Large intestine (tissue), 3 donors: ENCODE measurements around the gene HAP1. TPM values are rescaled to one million over a fixed set of nuclear protein-coding genes. Genes with fewer than 3 reads are reported as not detected.

Experiments used
- DNase-seq, 2 donors: peaks; one replicate each; pipeline versions ENCODE4 v3.0.0 to v3.0.0-alpha.2; 2013
- H3K27ac ChIP-seq: one replicate; pipeline ENCODE4 v1.5.1; 2013; ENCODE audit warnings: low read length
- H3K27me3 ChIP-seq: 2 replicates; pipeline ENCODE4 v1.6.1; 2013; ENCODE audit warnings: low read length; ENCODE audit not compliant: control insufficient read depth, insufficient read depth
- H3K36me3 ChIP-seq: 2 replicates; pipeline ENCODE4 v1.6.1; 2013; ENCODE audit warnings: low read length; ENCODE audit not compliant: control insufficient read depth, insufficient read depth
- H3K4me1 ChIP-seq: one replicate; pipeline ENCODE4 v1.6.1; 2013; ENCODE audit warnings: low read length; ENCODE audit not compliant: control insufficient read depth, insufficient read depth
- H3K4me3 ChIP-seq: one replicate; pipeline ENCODE4 v1.5.1; 2013; ENCODE audit warnings: low read length
- H3K9me3 ChIP-seq: one replicate; pipeline ENCODE4 v1.6.1; 2013; ENCODE audit warnings: mild to moderate bottlenecking, low read depth, low read length, moderate library complexity; ENCODE audit not compliant: control insufficient read depth
- WGBS: methylation state at CpG from one replicate; pipeline ENCODE4 v1.1.5; 2013; ENCODE audit warnings: low lambda C conversion rate; ENCODE audit not compliant: insufficient coverage; 5-methylcytosine and 5-hydroxymethylcytosine counted together
- polyA plus RNA-seq: library from polyadenylated mRNA; unstranded; fragments of 120-200 nt; gene quantifications from one replicate; pipeline ENCODE4 v1.2.1, GENCODE V29; 2013

HAP1 gene
- polyA plus RNA-seq, 1 donor, result 0.39 TPM

- DNase-seq, result no peak
- Histone ChIP-seq H3K27me3 (peaks cover 29% of the 10 kb centered on the region), H3K9me3 (peaks cover 2% of the 10 kb centered on the region), H3K4me1 (peaks cover 5% of the 10 kb centered on the region), H3K27ac (no peak overlapping the region), H3K36me3 (no peaks in the 10 kb centered on the region), H3K4me3 (no peak overlapping the region)
- WGBS, result no CpG with 5 or more reads among the region's 9 CpGs
Measured at GRCh38 chr17:41739661-41740352, 5.4 kb upstream of the HAP1 start.

- H3K4me1 ChIP-seq, result peaks cover 9% of the 10 kb centered on the region
- H3K36me3 ChIP-seq, result no peaks in the 10 kb centered on the region
- no peak overlapping the region for H3K4me3 ChIP-seq
- 100% methylated on average over 1 of the region's 5 CpGs for WGBS
- no peak for DNase-seq
- H3K27ac ChIP-seq, result no peak overlapping the region
- peaks cover 13% of the 10 kb centered on the region for H3K9me3 ChIP-seq
- H3K27me3 ChIP-seq, result peaks cover 40% of the 10 kb centered on the region
Measured at GRCh38 chr17:41738801-41739112, 4.3 kb upstream of the HAP1 start.

- Histone ChIP-seq H3K4me3 (no peak overlapping the region), H3K36me3 (no peaks in the 10 kb centered on the region), H3K9me3 (peaks cover 13% of the 10 kb centered on the region), H3K4me1 (peaks cover 10% of the 10 kb centered on the region), H3K27ac (no peak overlapping the region), H3K27me3 (peaks cover 45% of the 10 kb centered on the region)
- DNase-seq, result peak; percentile 71 to 73
- WGBS, result no CpG with 5 or more reads among the region's 10 CpGs
Measured at GRCh38 chr17:41738077-41738800, 3.8 kb upstream of the HAP1 start.

GRCh38 chr17:41737680-41738023, 3.2 kb upstream of the HAP1 start:
- Histone ChIP-seq H3K9me3 (peaks cover 13% of the 10 kb centered on the region), H3K36me3 (no peaks in the 10 kb centered on the region), H3K4me1 (peaks cover 10% of the 10 kb centered on the region), H3K27ac (no peak overlapping the region), H3K4me3 (no peak overlapping the region), H3K27me3 (peaks cover 51% of the 10 kb centered on the region)
- WGBS, result no CpG with 5 or more reads among the region's 5 CpGs
- no peak for DNase-seq

- 67% methylated on average over 7 of the region's 17 CpGs for WGBS
- Histone ChIP-seq H3K36me3 (no peaks in the 10 kb centered on the region), H3K4me1 (peaks cover 10% of the 10 kb centered on the region), H3K27ac (no peak overlapping the region), H3K4me3 (no peak overlapping the region), H3K9me3 (peaks cover 13% of the 10 kb centered on the region), H3K27me3 (peaks cover 56% of the 10 kb centered on the region)
- DNase-seq, result no peak
Measured at GRCh38 chr17:41736983-41737679, 2.7 kb upstream of the HAP1 start.

- WGBS, result 100% methylated on average over 1 of the region's 4 CpGs
- H3K4me3 ChIP-seq, result no peak overlapping the region
- peaks cover 13% of the 10 kb centered on the region for H3K9me3 ChIP-seq
- H3K36me3 ChIP-seq, result no peaks in the 10 kb centered on the region
- peaks cover 10% of the 10 kb centered on the region for H3K4me1 ChIP-seq
- H3K27ac ChIP-seq, result no peak overlapping the region
- peaks cover 69% of the 10 kb centered on the region for H3K27me3 ChIP-seq
- DNase-seq, result no peak
Measured at GRCh38 chr17:41735744-41736143, 1.3 kb upstream of the HAP1 start.

GRCh38 chr17:41734949-41735313, 488 bp upstream of the HAP1 start:
- WGBS, result no CpG with 5 or more reads among the region's 23 CpGs
- no peak overlapping the region for H3K27ac ChIP-seq
- H3K36me3 ChIP-seq, result no peaks in the 10 kb centered on the region
- H3K27me3 ChIP-seq, result peaks cover 76% of the 10 kb centered on the region
- no peak for DNase-seq
- peak overlapping the region; percentile 18 for H3K4me3 ChIP-seq
- peaks cover 10% of the 10 kb centered on the region for H3K4me1 ChIP-seq
- peaks cover 13% of the 10 kb centered on the region for H3K9me3 ChIP-seq

- WGBS, result no CpG with 5 or more reads among the region's 40 CpGs
- peak overlapping the region; percentile 18 for H3K4me3 ChIP-seq
- H3K27ac ChIP-seq, result no peak overlapping the region
- peaks cover 10% of the 10 kb centered on the region for H3K4me1 ChIP-seq
- H3K9me3 ChIP-seq, result peaks cover 13% of the 10 kb centered on the region
- no peak for DNase-seq
- H3K36me3 ChIP-seq, result no peaks in the 10 kb centered on the region
- H3K27me3 ChIP-seq, result peaks cover 76% of the 10 kb centered on the region
Measured at GRCh38 chr17:41733348-41734138, 900 bp downstream of the HAP1 start.

- Histone ChIP-seq H3K27me3 (peaks cover 66% of the 10 kb centered on the region), H3K4me1 (peaks cover 5% of the 10 kb centered on the region), H3K27ac (no peak overlapping the region), H3K9me3 (peaks cover 13% of the 10 kb centered on the region), H3K4me3 (no peak overlapping the region), H3K36me3 (no peaks in the 10 kb centered on the region)
- DNase-seq, result no peak
- WGBS, result no CpG with 5 or more reads among the region's 3 CpGs
Measured at GRCh38 chr17:41731836-41732235, 2.6 kb downstream of the HAP1 start.

GRCh38 chr17:41730479-41730878, 4.0 kb downstream of the HAP1 start:
- WGBS, result 0% methylated on average over 1 of the region's 4 CpGs
- Histone ChIP-seq H3K27me3 (peaks cover 53% of the 10 kb centered on the region), H3K36me3 (no peaks in the 10 kb centered on the region), H3K27ac (no peak overlapping the region), H3K9me3 (peaks cover 13% of the 10 kb centered on the region), H3K4me1 (peaks cover 5% of the 10 kb centered on the region), H3K4me3 (no peak overlapping the region)
- DNase-seq, result no peak
